Urinary bladder (tissue), 4 donors: ENCODE data around the gene S100B. TPM values are rescaled to one million over a fixed set of nuclear protein-coding genes. Genes with fewer than 3 reads are reported as not detected.
"Not testable (repeated sequence)": the region's sequence is repeated elsewhere in the genome, so short reads cannot be mapped to it uniquely, and the experiment has no call there.

ENCODE experiments used
- DNase-seq: peaks from one replicate; pipeline ENCODE4 v3.0.0-alpha.2; 2015; ENCODE audit errors: extremely low spot score
- H3K27ac ChIP-seq: one replicate; pipeline ENCODE4 v1.5.1; 2013; ENCODE audit warnings: low read depth, mild to moderate bottlenecking, moderate library complexity
- H3K36me3 ChIP-seq: one replicate; pipeline ENCODE4 v1.6.1; 2013; ENCODE audit warnings: mild to moderate bottlenecking, moderate library complexity; ENCODE audit not compliant: insufficient read depth
- H3K4me1 ChIP-seq: one replicate; pipeline ENCODE4 v1.6.1; 2013; ENCODE audit warnings: mild to moderate bottlenecking, moderate library complexity; ENCODE audit not compliant: insufficient read depth
- H3K4me3 ChIP-seq: one replicate; pipeline ENCODE4 v1.5.1; 2013; ENCODE audit warnings: low read depth, low read length
- WGBS: extraction: QIAGEN DNeasy Blood & Tissue Kit; methylation state at CpG from one replicate; pipeline ENCODE4 v1.1.7; 2013; 5-methylcytosine and 5-hydroxymethylcytosine counted together
- polyA plus RNA-seq: library from polyadenylated mRNA; stranded (reverse); fragments of 200-250 nt; gene quantifications from one replicate; pipeline ENCODE4 v1.2.3, GENCODE V29; 2013
- total RNA-seq: library from RNA; depleted of rRNA; stranded (reverse); fragments of >200 nt; gene quantifications from one replicate; pipeline ENCODE4 v1.2.3, GENCODE V29; 2014
- donor health status: healthy with polysubstance abuse.
- donor health status: healthy.

Gene S100B
- total and polyA plus RNA-seq, 2 donors = 12.4 to 31.9 TPM

DNA sequence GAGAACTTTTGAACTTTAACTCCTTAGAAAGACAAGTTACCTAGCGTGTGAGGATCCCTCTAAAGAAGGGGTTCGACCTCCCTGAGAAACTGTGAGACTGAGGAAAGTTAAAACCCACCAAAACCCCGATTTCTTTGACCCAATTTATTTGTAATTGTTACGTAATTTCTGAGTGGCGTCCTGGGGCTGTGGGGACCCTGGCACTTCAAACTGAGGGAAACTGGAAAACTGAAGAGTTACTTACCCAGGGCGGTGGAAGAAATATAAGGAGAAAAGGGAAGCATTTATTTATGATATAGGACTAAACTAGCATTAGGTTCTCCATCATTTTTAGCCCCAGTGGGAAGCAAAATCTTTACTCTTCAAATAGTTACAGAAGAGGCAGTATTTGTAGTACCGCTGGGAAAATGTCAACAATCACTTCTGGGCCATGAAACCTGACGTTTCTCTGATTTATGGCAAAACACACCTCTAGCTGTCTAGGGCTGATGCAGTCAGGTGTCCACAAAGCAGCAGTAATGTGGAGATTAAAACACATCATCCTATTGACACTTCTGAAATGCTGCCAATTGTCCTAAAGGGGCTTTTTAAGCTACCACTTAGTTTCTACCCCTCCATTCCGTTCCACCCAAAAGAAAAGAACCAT is 430 bp downstream of the S100B start:
- no peak overlapping the region for H3K4me3 ChIP-seq
- no peak overlapping the region for H3K27ac ChIP-seq
- DNase-seq = no peak
- no peaks in the 10 kb centered on the region for H3K4me1 ChIP-seq
- WGBS = 79% methylated on average over 9 of the region's 9 CpGs
- H3K36me3 ChIP-seq = no peaks in the 10 kb centered on the region

DNA sequence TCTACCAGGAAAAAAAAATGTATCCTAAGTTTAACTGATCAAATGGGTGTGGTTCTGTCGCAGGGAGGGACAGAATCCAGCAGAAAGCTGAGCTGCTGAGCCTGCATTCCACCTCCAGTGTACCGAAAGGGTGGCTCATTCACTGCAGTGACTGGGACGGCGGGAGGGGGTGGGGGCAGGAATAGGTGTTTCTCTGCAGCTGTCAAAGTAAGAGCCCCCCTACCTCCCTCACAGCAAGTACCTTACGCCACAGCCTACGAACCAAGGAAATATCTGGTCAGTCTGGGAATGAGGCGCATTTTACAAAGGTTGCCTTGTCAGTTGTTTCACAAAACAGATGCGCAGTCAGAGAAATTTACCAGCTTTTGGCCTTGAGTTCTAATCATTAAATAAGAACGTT is 1.7 kb downstream of the S100B start:
- Histone ChIP-seq H3K27ac (no peak overlapping the region), H3K36me3 (no peaks in the 10 kb centered on the region), H3K4me1 (no peaks in the 10 kb centered on the region), H3K4me3 (no peak overlapping the region)
- 48% methylated on average over 9 of the region's 9 CpGs for WGBS
- DNase-seq = no peak

DNA sequence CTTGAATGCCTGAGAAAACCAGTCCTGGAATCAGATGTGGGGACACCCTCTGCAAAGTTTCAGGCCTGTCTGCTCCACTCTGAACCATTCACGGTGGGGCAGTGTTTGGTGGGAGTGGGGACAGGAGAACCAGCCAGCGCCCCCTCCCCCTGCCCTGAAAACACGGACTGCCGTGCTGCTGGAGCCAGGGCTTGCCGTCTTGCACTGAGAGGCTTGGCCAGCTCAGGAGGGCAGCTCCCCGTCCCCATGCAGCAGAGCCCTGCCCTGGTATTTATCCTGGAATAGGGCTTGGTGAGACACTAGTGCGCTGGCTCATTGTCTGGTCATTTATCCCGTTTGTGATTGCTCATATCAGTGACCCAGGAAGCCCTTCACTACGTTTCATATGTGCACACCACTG is 3.9 kb downstream of the S100B start:
- H3K36me3 ChIP-seq = no peaks in the 10 kb centered on the region
- H3K4me3 ChIP-seq = no peak overlapping the region
- no peak for DNase-seq
- no peaks in the 10 kb centered on the region for H3K4me1 ChIP-seq
- H3K27ac ChIP-seq = no peak overlapping the region
- 66% methylated on average over 9 of the region's 9 CpGs for WGBS

DNA sequence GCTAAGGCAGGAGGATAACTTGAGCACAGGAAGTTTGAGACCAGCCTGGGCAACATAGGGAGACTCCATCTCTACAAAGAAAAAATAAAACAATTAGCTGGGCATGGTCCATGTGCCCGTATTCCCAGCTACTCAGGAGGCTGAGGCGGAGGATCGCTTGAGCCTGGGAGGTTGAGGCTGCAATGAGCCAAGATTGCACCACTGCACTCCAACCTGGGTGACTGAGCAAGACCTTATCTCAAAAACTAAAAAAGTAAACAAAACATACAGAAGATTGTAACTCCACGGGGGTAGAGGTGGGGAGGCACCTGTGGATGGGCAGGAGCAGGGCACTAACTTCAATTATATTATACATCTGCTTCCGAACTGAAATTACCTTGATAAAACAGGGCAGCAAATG is 4.6 kb downstream of the S100B start:
- WGBS = 73% methylated on average over 5 of the region's 5 CpGs
- Histone ChIP-seq H3K4me1 (no peaks in the 10 kb centered on the region), H3K36me3 (no peaks in the 10 kb centered on the region), H3K4me3 (no peak overlapping the region), H3K27ac (no peak overlapping the region)
- no peak for DNase-seq

DNA sequence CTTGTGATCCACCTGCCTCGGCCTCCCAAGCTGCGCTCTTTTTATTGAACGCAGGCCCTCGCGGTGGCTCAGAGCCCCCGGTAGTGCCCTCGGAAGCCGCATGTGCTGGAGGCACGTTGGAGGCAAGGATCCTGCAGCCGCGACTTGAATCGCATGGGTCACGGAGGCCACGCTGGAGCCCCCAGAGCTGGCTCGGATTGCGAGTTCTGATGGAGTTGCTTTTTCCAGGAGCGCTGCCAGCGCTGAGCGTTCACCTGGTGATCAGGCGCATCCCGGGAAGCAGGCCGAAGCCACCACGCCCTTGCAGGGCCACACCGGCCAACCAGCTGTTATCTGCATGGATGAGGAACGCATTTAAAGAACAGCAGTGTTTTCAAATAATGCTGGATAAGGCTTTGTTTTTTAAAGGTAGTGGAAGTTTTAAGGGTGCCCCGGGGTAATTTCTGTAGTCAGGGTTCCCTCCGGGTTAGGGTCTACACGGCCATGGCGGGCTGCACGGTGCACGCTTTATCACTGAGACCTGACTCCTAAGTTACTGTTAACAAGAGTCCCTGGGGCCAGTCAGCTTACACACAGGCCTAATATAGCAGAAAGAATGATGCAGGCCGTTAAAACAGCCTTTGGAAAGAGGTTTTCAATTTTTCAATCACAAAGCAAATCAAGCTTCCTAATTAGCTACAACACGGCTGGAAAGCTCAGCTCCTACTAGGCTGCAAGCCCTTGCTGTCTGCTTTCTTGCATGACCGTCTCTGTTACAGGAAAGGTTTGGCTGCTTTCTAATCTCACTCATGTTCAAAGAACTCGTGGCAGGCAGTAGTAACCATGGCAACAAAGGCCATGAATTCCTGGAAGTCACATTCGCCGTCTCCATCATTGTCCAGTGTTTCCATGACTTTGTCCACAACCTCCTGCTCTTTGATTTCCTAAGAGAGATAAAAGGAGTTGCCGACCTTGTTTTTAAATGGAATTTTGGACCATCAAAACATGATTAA is 6.0 kb downstream of the S100B start:
- no peak overlapping the region for H3K4me3 ChIP-seq
- WGBS = 63% methylated on average over 38 of the region's 38 CpGs
- DNase-seq = peak; percentile 36
- no peaks in the 10 kb centered on the region for H3K4me1 ChIP-seq
- H3K27ac ChIP-seq = no peak overlapping the region
- H3K36me3 ChIP-seq = no peaks in the 10 kb centered on the region

DNA sequence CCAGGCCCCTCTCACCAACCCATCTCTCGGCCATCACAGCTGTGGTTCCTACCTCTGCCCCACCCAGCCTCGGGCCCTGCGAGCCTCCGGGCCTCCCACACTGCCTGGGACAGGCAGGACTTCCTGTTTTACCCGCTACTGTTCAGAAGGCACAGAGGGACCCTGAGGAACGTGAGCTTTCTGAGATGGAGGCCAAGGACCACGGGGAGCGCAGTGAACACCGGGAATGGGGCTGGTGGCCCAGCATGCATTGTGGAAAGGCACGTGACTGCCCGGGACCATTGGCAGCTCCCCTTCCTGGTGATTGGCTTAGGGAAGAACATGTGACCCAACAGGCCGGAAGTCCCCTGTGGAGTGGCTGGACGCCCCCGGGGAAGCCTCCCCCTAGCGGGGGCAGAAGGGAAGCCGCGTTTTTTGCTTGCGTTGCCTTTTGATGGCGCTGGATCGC is 7.0 kb downstream of the S100B start:
- WGBS = 93% methylated on average over 20 of the region's 20 CpGs
- no peaks in the 10 kb centered on the region for H3K4me1 ChIP-seq
- H3K4me3 ChIP-seq = no peak overlapping the region
- no peaks in the 10 kb centered on the region for H3K36me3 ChIP-seq
- H3K27ac ChIP-seq = no peak overlapping the region
- DNase-seq = no peak

DNA sequence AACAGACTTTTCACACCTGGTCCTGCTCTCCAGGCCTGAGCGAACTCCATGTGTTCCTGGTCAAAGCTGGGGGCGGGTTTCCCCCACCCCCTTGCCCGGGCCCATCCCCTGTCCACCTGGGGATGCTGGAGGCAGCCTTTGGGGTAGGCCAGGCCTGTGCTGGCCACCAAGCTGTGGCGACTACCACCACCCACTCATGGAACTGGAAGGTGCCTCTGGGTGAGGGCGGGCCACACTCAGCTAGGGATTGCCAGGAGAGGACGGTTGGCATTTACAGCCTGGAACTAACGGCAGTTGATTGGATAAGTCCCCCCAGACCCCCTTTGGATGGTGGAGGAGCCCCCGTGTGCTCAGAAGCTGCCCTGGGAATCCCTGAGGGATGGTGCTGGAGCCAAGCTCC is 7.9 kb downstream of the S100B start:
- Histone ChIP-seq H3K36me3 (no peaks in the 10 kb centered on the region), H3K27ac (no peak overlapping the region)
- WGBS = 92% methylated on average over 8 of the region's 8 CpGs

DNA sequence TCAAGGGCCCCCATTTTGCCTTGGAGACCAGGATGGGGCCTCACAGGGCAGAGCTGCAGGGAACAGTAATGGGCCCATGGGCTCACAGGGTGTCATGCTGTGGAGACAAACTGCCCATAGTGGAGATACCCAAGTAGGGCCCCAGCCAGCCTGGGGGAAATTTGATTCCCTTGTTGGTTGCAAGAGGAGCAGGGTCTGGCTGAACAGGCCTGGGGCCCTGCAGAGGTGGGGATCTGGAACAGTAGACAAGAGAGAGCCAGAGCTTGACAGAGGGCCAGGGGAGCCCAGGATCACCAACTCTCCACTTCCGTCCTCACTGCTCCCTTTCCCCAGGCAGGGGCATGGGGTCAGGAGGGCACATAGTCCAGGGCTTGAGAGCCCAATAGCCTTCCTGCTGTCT is 8.7 kb downstream of the S100B start:
- no peaks in the 10 kb centered on the region for H3K4me1 ChIP-seq
- WGBS = 100% methylated on average over 1 of the region's 1 CpG
- no peaks in the 10 kb centered on the region for H3K36me3 ChIP-seq
- no peak for DNase-seq
- no peak overlapping the region for H3K4me3 ChIP-seq
- H3K27ac ChIP-seq = no peak overlapping the region

More for the DNA sequence above, 7.9 kb downstream of the S100B start:
- no peak for DNase-seq
- Histone ChIP-seq H3K4me3 (no peak overlapping the region), H3K4me1 (no peaks in the 10 kb centered on the region)

DNA sequence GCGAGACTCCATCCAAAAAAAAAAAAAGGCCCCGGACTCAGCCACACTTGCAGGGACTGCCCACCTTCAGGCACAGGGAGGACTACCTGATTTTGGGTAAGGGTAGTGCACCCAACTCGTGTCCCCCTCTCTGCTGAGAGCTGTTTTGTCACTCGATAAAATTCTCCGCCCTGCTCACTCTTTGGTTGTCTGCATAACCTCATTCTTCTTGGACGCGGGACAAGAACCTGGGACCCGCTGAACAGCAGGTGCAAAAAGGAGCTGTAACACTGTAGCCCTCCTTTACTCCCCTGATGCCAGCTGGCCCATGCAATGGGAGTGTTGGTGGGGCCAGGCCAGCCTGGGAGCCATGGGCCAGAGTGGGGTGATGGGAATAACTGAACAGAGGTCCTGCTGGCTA is 10.6 kb downstream of the S100B start:
- no peaks in the 10 kb centered on the region for H3K4me1 ChIP-seq
- no peak overlapping the region for H3K4me3 ChIP-seq
- no peaks in the 10 kb centered on the region for H3K36me3 ChIP-seq
- no peak for DNase-seq
- WGBS = 71% methylated on average over 8 of the region's 8 CpGs
- H3K27ac ChIP-seq = no peak overlapping the region

DNA sequence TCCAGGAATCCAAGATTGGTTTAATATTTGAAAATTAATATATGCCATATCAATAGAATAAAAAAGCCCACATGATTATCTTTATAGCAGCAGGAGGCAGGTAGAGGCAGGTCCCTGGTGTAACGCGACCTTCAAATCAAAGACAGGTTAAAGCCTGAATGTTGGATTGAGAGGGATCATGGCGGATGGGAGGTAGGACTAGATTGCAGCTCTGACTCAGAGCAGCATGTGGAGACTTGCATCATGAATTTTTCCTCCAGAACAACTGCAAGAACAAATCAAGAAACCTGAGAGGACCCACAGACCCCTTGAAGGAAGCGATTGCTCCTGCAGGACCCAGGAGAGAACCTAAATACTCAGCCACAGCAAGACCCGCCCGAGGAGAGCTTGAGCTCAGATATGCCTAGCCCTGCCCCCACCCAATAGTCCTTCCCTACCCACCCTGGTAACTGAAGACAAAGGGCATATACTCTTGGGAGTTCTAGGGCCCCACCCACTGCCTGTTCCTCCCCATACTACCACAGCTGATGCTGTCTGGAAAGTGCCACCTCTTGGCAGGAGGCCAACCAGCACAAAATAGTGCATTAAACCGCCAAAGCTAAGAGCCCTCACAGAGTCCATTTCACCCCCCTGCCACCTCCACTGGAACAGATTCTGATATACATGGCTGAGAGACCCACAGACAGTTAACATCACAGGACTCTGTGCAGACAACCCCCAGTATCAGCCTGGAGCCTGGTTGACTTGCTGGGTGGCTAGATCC is 19.5 kb downstream of the S100B start:
- Histone ChIP-seq H3K4me3 (no peak overlapping the region), H3K4me1 (no peaks in the 10 kb centered on the region), H3K27ac (no peak overlapping the region), H3K36me3 (no peaks in the 10 kb centered on the region)
- 86% methylated on average over 7 of the region's 7 CpGs for WGBS
- no peak for DNase-seq

DNA sequence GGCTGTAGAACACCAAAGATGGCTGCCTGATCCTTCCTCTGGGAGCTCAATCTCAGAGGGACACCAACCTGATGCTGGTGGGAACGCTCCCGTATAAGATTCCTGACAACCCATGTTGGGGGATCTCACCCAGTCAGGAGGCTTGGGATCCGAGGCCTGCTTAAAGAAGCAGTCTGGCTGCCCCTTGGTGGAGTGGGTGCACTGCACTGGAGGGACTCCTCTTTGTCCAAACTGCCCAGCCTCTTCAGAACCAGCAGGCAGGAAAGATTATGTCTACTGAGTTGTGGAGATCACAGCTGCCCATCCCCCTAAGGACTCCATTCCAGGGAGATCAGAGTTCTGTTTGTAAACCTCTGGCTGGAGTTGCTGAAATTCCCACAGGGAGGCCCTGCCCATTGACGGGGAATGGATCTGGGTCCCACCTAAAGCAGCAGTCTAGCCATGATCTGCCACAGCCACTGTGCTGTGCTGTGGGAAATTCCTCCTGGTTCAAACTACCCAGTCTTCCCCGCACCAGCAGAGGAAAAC is 23.0 kb downstream of the S100B start:
- no peak for DNase-seq
- H3K4me3 ChIP-seq = no peak overlapping the region
- no peaks in the 10 kb centered on the region for H3K4me1 ChIP-seq

DNA sequence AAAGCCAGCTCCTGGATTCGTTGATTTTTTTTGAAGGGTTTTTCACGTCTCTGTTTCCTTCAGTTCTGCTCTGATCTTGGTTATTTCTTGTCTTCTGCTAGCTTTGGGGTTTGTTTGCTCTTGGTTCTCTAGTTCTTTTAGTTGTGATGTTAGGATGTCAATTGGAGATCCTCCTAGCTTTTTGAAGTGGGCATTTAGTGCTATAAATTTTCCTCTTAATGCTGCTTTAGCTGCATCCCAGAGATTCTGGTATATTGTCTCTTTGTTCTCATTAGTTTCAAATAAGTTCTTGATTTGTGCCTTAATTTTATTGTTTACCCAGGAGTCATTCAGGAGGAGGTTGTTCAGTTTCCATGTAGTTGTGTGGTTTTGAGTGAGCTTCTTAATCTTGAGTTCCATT is 25.5 kb downstream of the S100B start:
- H3K4me3 ChIP-seq, H3K36me3 ChIP-seq, H3K4me1 ChIP-seq, DNase-seq, H3K27ac ChIP-seq: not testable (repeated sequence)
- 97% methylated on average over 2 of the region's 2 CpGs for WGBS

More for the DNA sequence above, 23.0 kb downstream of the S100B start:
- Histone ChIP-seq H3K27ac (no peak overlapping the region), H3K36me3 (no peaks in the 10 kb centered on the region)
- 97% methylated on average over 5 of the region's 5 CpGs for WGBS

DNA sequence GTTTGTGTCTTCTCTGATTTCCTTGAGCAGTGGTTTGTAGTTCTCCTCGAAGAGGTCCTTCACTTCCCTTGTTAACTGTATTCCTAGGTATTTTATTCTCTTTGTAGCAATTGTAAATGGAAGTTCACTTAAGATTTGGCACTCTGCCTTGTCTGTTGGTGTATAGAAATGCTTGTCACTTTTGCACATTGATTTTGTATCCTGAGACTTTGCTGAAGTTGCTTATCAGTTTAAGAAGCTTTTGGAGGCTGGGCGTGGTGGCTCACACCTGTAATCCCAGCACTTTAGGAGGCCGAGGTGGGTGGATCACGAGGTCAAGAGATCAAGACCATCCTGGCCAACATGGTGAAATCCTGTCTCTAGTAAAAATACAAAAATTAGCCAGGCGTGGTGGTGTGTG is 27.1 kb downstream of the S100B start:
- WGBS = 94% methylated on average over 5 of the region's 5 CpGs

More for the DNA sequence above, 27.1 kb downstream of the S100B start:
- not testable (repeated sequence) for H3K4me3 ChIP-seq, H3K27ac ChIP-seq, H3K36me3 ChIP-seq, H3K4me1 ChIP-seq, DNase-seq
